NOMO-1 treated with dmso at 0.1 percent for 144 hours (cell line): ENCODE data around the gene DIAPH2.
"Not testable (repeated sequence)": the region's sequence is repeated elsewhere in the genome, so short reads cannot be mapped to it uniquely, and the experiment has no call there.

Experiments
- DNase-seq: peaks from one replicate; lab custom pipeline; 2025; ENCODE audit not compliant: unreplicated experiment; lab: John Stamatoyannopoulos, UW

Gene DIAPH2

GRCh38 chrX:96684339-96685209, at the start of gene DIAPH2:
Gene DIAPH2, plus strand, starts transcription at chrX:96684842.
- peak; percentile 74 for DNase-seq

- no peak for DNase-seq
Observed at GRCh38 chrX:96650023-96650422, 34.6 kb upstream of the DIAPH2 start.

DNA sequence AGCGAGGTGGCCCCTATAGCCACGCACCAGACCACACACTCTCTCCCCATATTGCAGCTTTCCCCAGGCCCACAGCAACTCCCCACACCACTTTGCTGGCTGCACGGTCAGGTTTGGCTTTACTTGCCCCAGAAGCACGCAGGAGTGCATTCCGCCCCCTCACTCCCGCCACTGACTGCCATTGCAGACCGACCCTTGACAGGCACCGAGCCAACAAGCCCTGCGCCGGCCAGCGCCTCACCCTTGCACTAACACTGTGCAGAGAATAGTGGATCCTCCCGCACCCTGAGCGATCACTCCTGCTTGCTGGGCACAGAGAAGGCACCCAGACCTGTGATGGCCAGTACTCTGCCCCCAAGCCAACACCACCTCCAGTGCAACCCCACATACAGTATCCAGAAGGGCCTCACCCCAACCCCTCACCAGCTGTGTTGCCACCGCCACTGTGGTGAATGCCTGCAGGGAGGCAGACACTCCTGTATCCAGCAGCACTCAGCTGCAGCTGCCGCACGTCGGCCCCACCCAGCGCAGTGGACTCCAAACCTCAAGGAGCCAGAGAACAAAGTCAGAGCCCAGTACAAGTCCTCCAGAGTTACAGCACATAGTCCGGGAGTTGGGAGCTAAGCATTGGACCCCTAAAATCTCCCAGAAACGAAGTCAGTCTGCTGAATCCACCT, 28.6 kb upstream of the DIAPH2 start:
- no peak for DNase-seq

DNA sequence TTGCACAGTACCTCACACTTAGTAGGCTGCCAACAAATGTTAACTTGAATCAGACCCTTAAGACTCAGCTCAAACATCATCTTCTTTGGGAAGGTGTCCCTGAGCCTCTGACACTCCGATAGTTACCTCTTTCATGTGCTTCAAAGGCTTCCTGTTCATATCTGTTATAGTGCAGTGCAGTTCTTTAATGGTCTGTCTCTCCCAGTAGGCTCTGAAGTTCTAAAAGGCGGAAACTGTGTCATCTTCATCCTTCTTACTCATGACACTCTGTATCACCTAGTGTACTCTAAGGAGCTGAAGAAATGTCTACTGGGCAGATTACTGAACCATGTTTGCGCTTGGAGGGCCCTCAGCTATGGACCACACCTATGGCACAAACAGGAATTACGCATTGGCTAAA, 2.1 kb upstream of the DIAPH2 start:
- no peak for DNase-seq

- DNase-seq, result no peak
Observed at GRCh38 chrX:96683997-96684338, 674 bp upstream of the DIAPH2 start.

DNA sequence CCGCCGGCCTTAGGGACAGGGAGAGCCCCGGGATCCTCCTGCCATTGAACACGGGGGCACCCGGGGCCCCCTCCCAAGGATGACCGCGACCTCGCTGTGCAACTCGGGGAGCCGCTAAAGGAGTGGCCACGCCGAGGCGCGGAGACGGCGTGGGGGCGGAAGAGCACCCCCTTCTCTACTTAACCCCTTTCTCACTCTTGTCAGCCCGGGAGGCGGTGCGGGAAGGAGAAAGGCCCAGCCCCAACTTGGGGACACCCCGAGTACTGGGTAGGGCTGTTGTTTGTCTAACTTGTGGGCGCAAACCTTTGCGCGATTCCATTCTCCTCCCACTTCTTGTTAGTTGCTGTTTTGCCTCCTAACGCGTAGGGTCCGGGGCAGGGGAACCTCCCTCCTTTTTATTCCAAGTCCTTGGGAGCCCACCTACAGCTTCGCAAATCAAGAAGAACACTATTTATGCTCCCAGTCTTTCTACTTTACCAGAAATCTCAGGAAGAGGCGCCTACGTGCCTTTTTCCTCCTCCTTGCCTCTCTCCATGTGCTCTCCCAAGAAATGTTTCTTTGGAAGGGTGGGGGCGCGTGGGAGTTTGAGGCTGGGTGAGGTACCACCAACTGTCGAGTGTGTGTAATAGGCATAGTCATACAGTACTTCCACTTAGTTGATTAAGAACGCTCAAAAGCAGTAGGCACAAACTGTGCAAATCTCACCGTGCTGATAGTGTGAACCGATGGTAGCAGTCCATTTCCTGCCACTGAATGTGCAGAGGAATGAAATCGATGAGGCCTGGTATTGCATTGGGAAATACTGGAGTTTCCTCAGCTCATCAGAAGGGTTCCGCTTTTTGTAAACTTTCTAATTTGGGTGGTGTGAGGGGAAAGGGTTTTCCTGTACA, 813 bp downstream of the DIAPH2 start:
- peak; percentile 72 for DNase-seq

DNA sequence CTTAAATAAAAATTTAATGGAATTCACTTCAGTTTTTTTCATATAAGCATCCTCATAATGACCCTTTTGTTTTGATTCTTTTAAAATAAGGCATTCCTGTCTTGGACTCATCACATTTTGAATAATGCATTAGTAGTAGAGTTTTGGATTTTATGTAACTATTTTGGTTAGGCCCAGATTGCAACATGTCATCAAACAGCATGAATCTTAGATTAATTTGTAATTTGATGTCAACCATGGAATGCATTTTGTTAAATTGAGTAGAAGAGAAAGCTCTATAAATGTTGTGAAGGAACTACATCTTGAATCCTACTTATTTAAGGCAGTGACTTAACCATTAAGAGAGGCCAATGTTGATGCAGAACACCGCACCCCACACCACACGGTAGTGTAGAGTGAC, 3.1 kb downstream of the DIAPH2 start:
- DNase-seq, result no peak

- no peak for DNase-seq
Observed at GRCh38 chrX:96688789-96689188, 4.1 kb downstream of the DIAPH2 start.

GRCh38 chrX:96689991-96690390, 5.3 kb downstream of the DIAPH2 start:
- DNase-seq, result no peak

GRCh38 chrX:96692454-96692853, 7.8 kb downstream of the DIAPH2 start:
- DNase-seq, result no peak

- DNase-seq, result no peak
Observed at GRCh38 chrX:96692890-96693289, 8.2 kb downstream of the DIAPH2 start.

- no peak for DNase-seq
Observed at GRCh38 chrX:96693407-96693806, 8.8 kb downstream of the DIAPH2 start.

- no peak for DNase-seq
Observed at GRCh38 chrX:96696462-96696861, 11.8 kb downstream of the DIAPH2 start.

- DNase-seq, result no peak
Observed at GRCh38 chrX:96700625-96701024, 16.0 kb downstream of the DIAPH2 start.

- no peak for DNase-seq
Observed at GRCh38 chrX:96703379-96703778, 18.7 kb downstream of the DIAPH2 start.

DNA sequence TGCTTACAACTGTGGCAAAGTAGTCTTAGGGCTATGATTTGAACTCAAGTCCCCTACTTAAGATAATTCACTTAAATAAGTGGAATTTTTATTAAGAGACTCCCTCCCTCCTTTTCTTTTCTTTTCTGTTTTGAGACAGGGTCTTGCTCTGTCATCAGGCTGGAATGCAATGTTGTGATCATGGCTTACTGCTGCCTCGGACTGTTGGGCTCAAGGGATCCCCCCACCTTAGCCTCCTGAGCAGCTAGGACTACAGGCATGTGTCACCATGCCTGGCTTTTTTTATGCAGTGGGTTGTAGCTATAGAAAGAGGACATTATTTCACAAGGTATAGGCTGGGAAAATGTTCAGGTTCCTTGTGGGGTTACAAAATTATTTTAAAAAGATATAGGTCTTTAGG, 19.2 kb downstream of the DIAPH2 start:
- DNase-seq, result no peak

- no peak for DNase-seq
Observed at GRCh38 chrX:96704629-96705028, 20.0 kb downstream of the DIAPH2 start.

- DNase-seq, result no peak
Observed at GRCh38 chrX:96705905-96706304, 21.3 kb downstream of the DIAPH2 start.

DNA sequence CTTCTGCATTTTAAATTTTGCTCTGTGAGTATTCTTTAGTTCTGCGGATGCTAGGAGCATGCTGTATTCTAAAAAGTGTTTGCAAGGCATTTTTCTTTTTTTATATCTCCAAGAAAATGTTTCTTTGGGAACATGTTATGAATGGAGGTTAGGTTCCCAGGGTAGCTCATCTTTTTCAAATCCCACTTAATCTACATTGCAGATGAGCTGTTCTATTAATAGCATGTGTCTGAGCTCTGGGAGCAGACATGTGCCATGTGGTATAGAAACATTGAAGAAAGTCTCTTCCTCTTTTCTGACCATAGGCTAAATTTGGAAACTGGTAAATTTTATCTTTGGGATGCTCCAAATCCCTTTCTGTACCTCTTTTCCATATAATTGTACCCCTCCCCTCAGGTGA, 23.2 kb downstream of the DIAPH2 start:
- no peak for DNase-seq

GRCh38 chrX:96710031-96710430, 25.4 kb downstream of the DIAPH2 start:
- no peak for DNase-seq

- no peak for DNase-seq
Observed at GRCh38 chrX:96713303-96713702, 28.7 kb downstream of the DIAPH2 start.

- not testable (repeated sequence) for DNase-seq
Observed at GRCh38 chrX:96714393-96714792, 29.8 kb downstream of the DIAPH2 start.
